GM23338 (cell line): ENCODE measurements around the gene TAF1B. TPM values are rescaled to one million over a fixed set of nuclear protein-coding genes. Genes with fewer than 3 reads are reported as not detected.

Experiments
- ATAC-seq: fragments of 200-7000 bp; cut with Tn5 transposase; 3 replicates; pipeline ENCODE4 v1.9.1; 2020
- DNase-seq: peaks from one replicate; pipeline ENCODE4 v3.0.0-alpha.2; 2015; ENCODE audit warnings: low spot score
- H2AFZ ChIP-seq: fragments of 200-600 bp; sonication (generic); 2 replicates; pipeline ENCODE4 v1.8.0; 2016; ENCODE audit warnings: antibody characterized with exemption, mild to moderate bottlenecking, moderate library complexity
- H3F3A ChIP-seq: fragments of 200-600 bp; sonication (generic); replicated peaks from 2 replicates; pipeline ENCODE4 v1.8.0; 2017; ENCODE audit warnings: antibody characterized with exemption, mixed run types, low read depth
- H3K27ac ChIP-seq: fragments of 200-600 bp; sonication (generic); 2 replicates; pipeline ENCODE4 v1.6.1; 2016; ENCODE audit warnings: low read depth
- H3K27me3 ChIP-seq: fragments of 200-600 bp; sonication (generic); 2 replicates; pipeline ENCODE4 v1.8.0; 2016; ENCODE audit warnings: mild to moderate bottlenecking, mixed run types, moderate library complexity; ENCODE audit not compliant: insufficient read depth
- H3K36me3 ChIP-seq: fragments of 200-600 bp; sonication (generic); 2 replicates; pipeline ENCODE4 v1.8.0; 2016; ENCODE audit warnings: mild to moderate bottlenecking; ENCODE audit not compliant: insufficient read depth
- H3K4me1 ChIP-seq: fragments of 200-600 bp; sonication (generic); 2 replicates; pipeline ENCODE4 v1.8.0; 2016; ENCODE audit warnings: mild to moderate bottlenecking, moderate library complexity; ENCODE audit not compliant: insufficient read depth
- H3K4me2 ChIP-seq: fragments of 200-600 bp; sonication (generic); 2 replicates; pipeline ENCODE4 v1.7.1; 2017; ENCODE audit warnings: mixed run types
- H3K4me3 ChIP-seq: fragments of 200-600 bp; sonication (generic); 2 replicates; pipeline ENCODE4 v1.6.1; 2016; ENCODE audit warnings: mixed run types
- H3K79me2 ChIP-seq: fragments of 200-600 bp; sonication (generic); replicated peaks from 2 replicates; pipeline ENCODE4 v1.8.0; 2017; ENCODE audit warnings: mild to moderate bottlenecking; ENCODE audit not compliant: insufficient read depth
- H3K9me2 ChIP-seq: fragments of 200-600 bp; sonication (generic); 2 replicates; pipeline ENCODE4 v1.8.0; 2017; ENCODE audit not compliant: insufficient read depth
- H4K20me1 ChIP-seq: fragments of 200-600 bp; sonication (generic); replicated peaks from 2 replicates; pipeline ENCODE4 v1.8.0; 2017; ENCODE audit warnings: mild to moderate bottlenecking; ENCODE audit not compliant: insufficient read depth
- H3K27ac Mint-ChIP-seq: 2 replicates; pipeline ENCODE4 v1.8.0; 2020; ENCODE audit warnings: inconsistent platforms, mild to moderate bottlenecking, moderate library complexity, mixed read lengths
- H3K27me3 Mint-ChIP-seq: 3 replicates; pipeline ENCODE4 v1.8.0; 2022; ENCODE audit warnings: low read depth, mild to moderate bottlenecking, moderate library complexity, mixed read lengths, inconsistent platforms; ENCODE audit not compliant: insufficient read depth, poor library complexity
- H3K36me3 Mint-ChIP-seq: 3 replicates; pipeline ENCODE4 v1.8.0; 2021; ENCODE audit warnings: low read depth, mild to moderate bottlenecking, inconsistent platforms, moderate library complexity, mixed read lengths
- H3K4me1 Mint-ChIP-seq: 3 replicates; pipeline ENCODE4 v1.8.0; 2020; ENCODE audit warnings: mild to moderate bottlenecking, inconsistent platforms, mixed read lengths
- H3K4me3 Mint-ChIP-seq: 3 replicates; pipeline ENCODE4 v1.8.0; 2021; ENCODE audit warnings: moderate library complexity, mild to moderate bottlenecking, inconsistent platforms, mixed read lengths
- H3K9me3 Mint-ChIP-seq: 3 replicates; pipeline ENCODE4 v1.8.0; 2020; ENCODE audit warnings: moderate library complexity, mild to moderate bottlenecking, inconsistent platforms, mixed read lengths
- CREB1 ChIP-seq: fragments of 250-450 bp; sonication (Bioruptor Pico); IDR thresholded peaks from 2 replicates; pipeline ENCODE4 v1.5.0; 2020; ENCODE audit warnings: low read depth, mild to moderate bottlenecking, moderate library complexity
- EZH2 ChIP-seq: fragments of 200-600 bp; sonication (generic); IDR thresholded peaks from one replicate; pipeline ENCODE4 v1.8.0; 2017; ENCODE audit warnings: antibody characterized with exemption, mild to moderate bottlenecking, low read depth; ENCODE audit not compliant: unreplicated experiment
- JUNB ChIP-seq: IDR thresholded peaks from one replicate; pipeline ENCODE4 v1.6.1; 2016; ENCODE audit warnings: antibody characterized with exemption; ENCODE audit not compliant: unreplicated experiment
- NANOG ChIP-seq: IDR thresholded peaks from 2 replicates; pipeline ENCODE4 v1.6.1; 2016; ENCODE audit warnings: antibody characterized with exemption, borderline replicate concordance
- POLR2AphosphoS5 ChIP-seq: IDR thresholded peaks from 2 replicates; pipeline ENCODE4 v1.6.1; 2016; ENCODE audit warnings: antibody characterized with exemption, low read depth
- STAT1 ChIP-seq: IDR thresholded peaks from one replicate; pipeline ENCODE4 v1.6.1; 2016; ENCODE audit warnings: antibody characterized with exemption; ENCODE audit not compliant: unreplicated experiment
- ZNF114 ChIP-seq: fragments of 250-450 bp; sonication (Bioruptor Pico); IDR thresholded peaks from 2 replicates; pipeline ENCODE4 v1.5.0; 2020; ENCODE audit warnings: mild to moderate bottlenecking, moderate library complexity
- polyA plus RNA-seq: library from polyadenylated mRNA; unstranded; fragments of >200 nt; fragmentation: Nextera tagmentation; extraction: Ambion mirVana; gene quantifications from 2 replicates; pipeline ENCODE4 v1.2.1, GENCODE V29; 2016
- total RNA-seq: library from RNA; depleted of rRNA; stranded (reverse); fragments of >200 nt; shearing (Covaris generic); gene quantifications from 2 replicates; pipeline ENCODE4 v1.2.3, GENCODE V29; 2014
- TF ChIP-seq, protein P1 (sequence below), 2 experiments: fragments of 200-600 bp in 1 of 2; sonication (generic) in 1 of 2; conservative IDR thresholded peaks; 2 replicates each; pipeline versions ENCODE4 v1.5.1 to v1.6.1; 2016 to 2017; ENCODE audit warnings: antibody characterized with exemption in 2 of 2, low read depth in 2 of 2, mild to moderate bottlenecking in 2 of 2, moderate library complexity in 1 of 2
- TF ChIP-seq, protein P2 (sequence below): IDR thresholded peaks from 2 replicates; pipeline ENCODE4 v1.6.1; 2016; ENCODE audit warnings: antibody characterized with exemption
- TF ChIP-seq, protein P3 (sequence below): IDR thresholded peaks from one replicate; pipeline ENCODE4 v1.6.1; 2018; ENCODE audit warnings: antibody characterized with exemption; ENCODE audit not compliant: unreplicated experiment

The TAF1B gene
- total and polyA plus RNA-seq, 2 experiments from 2014 or later: 22.2 to 28.9 TPM

DNA sequence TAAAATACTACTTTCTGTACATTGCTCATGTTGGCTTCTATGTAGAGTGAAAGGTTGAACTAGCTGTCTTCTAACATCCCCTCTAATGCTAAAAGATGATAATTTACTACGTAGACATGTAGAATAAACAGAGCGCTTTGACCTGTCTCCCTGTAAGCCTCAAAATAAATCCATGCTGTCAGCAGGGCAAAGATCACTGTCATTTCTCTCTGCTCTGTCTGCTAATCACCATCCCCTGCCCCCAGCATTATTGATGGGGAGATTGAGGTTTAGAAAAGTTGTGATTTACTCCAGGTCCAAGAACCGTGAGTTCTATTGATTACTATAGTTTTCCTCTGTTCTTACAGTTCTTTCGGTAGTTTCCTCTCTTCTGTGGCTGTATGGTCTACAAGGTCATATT is 69.2 kb downstream of the TAF1B start:
- H3K4me1 ChIP-seq: no peaks in the 10 kb centered on the region
- TF ChIP-seq POLR2AphosphoS5: no peak
- no peak overlapping the region for H3K4me2 ChIP-seq
- Mint-ChIP-seq H3K9me3 (no peaks in the 10 kb centered on the region), H3K36me3 (no peaks in the 10 kb centered on the region; the same call in 2 of the 3 replicates), H3K4me3 (no peak overlapping the region), H3K27me3 (peaks cover 2% of the 10 kb centered on the region), H3K4me1 (no peaks in the 10 kb centered on the region), H3K27ac (no peak overlapping the region)
- no peak overlapping the region for H3K4me3 ChIP-seq
- DNase-seq (no peak), ATAC-seq (no peak)
- H3K9me2 ChIP-seq: no peaks in the 10 kb centered on the region
- no peak overlapping the region for H3K27ac ChIP-seq
- no peaks in the 10 kb centered on the region; the same call in 1 of the 2 replicates for H3K36me3 ChIP-seq
- H3K79me2 ChIP-seq: no peaks in the 10 kb centered on the region
- H3K27me3 ChIP-seq: no peaks in the 10 kb centered on the region
- no peak overlapping the region for H2AFZ ChIP-seq
- H3F3A ChIP-seq: no peaks in the 10 kb centered on the region
- no peaks in the 10 kb centered on the region for H4K20me1 ChIP-seq

DNA sequence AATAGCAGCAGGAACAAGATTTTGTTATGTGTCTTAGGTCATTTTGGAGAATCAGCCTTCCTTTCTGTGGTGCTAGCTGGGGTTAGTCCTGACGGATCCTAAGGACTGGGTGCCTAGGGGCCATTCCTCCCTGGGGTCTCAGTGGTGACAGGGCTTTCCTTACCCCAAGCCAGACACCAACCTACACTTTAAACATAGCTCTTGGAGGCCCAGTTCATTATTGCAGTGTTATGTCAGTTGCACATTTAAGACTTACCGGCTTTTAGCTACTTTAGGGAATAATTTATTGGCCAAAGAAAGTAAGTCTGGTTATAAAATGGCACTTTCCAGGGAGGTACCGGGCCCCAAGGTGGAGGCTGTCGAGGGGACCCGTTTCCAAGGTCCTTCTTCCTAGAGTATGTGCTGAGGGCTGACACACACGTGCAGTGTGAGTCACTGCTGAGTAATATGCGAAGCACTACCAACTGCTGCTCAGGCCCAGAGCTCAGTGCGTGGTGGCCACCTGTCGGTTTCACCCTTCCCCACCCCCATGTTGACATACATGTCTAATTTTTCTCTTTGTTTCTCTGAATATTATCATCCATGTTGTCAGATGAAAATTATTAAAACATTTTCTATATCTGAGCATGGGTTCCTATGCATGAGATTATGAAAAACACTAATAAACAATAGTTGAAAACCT is 71.3 kb downstream of the TAF1B start:
- no peaks in the 10 kb centered on the region for H3K4me1 Mint-ChIP-seq
- Histone ChIP-seq H4K20me1 (no peaks in the 10 kb centered on the region), H3K4me2 (no peak overlapping the region), H2AFZ (no peak overlapping the region), H3K4me1 (no peaks in the 10 kb centered on the region), H3K79me2 (no peaks in the 10 kb centered on the region), H3K4me3 (no peak overlapping the region), H3K27ac (no peak overlapping the region), H3K36me3 (no peaks in the 10 kb centered on the region; the same call in 1 of the 2 replicates), H3K27me3 (no peaks in the 10 kb centered on the region), H3K9me2 (no peaks in the 10 kb centered on the region), H3F3A (no peaks in the 10 kb centered on the region)
- no peak for ATAC-seq
- TF ChIP-seq NANOG (no peak), STAT1 (no peak)
- TF ChIP-seq, protein P1, sequence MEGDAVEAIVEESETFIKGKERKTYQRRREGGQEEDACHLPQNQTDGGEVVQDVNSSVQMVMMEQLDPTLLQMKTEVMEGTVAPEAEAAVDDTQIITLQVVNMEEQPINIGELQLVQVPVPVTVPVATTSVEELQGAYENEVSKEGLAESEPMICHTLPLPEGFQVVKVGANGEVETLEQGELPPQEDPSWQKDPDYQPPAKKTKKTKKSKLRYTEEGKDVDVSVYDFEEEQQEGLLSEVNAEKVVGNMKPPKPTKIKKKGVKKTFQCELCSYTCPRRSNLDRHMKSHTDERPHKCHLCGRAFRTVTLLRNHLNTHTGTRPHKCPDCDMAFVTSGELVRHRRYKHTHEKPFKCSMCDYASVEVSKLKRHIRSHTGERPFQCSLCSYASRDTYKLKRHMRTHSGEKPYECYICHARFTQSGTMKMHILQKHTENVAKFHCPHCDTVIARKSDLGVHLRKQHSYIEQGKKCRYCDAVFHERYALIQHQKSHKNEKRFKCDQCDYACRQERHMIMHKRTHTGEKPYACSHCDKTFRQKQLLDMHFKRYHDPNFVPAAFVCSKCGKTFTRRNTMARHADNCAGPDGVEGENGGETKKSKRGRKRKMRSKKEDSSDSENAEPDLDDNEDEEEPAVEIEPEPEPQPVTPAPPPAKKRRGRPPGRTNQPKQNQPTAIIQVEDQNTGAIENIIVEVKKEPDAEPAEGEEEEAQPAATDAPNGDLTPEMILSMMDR (conservative IDR thresholded peaks at IDR 0.05; ENCODE audit: low read depth in 2 of 2): no peak
- H3K4me3 Mint-ChIP-seq: no peak overlapping the region
- H3K27me3 Mint-ChIP-seq: peaks cover 2% of the 10 kb centered on the region
- H3K9me3 Mint-ChIP-seq: no peaks in the 10 kb centered on the region
- H3K27ac Mint-ChIP-seq: 0 out of 2 replicates have a peak overlapping the region, but pooled peaks have one; percentile 50
- DNase-seq: no peak
- peaks cover 2% of the 10 kb centered on the region; the same call in 1 of the 3 replicates for H3K36me3 Mint-ChIP-seq

DNA sequence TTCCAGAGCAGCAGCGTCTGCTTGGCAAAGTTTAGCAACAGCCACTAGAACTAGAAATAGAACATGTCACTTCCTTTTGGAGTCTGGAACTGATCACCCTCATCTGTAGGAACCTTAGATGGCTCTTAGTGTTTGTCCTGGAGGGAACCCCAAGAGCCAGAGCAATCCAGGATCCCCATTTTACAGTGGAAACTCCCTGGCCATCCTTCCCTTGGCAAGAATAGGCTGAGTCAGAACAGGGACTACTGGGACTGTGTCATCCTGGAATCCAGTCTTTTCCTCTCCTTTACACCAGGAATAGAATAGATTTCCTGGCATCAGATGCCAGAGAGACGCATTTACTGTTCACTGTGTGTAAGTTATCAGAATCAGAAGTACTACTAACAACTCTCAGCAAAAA is 75.0 kb downstream of the TAF1B start:
- Histone ChIP-seq H3K4me1 (no peaks in the 10 kb centered on the region), H4K20me1 (no peaks in the 10 kb centered on the region), H3K27ac (no peak overlapping the region), H3K4me3 (no peak overlapping the region), H3K36me3 (no peaks in the 10 kb centered on the region; the same call in 1 of the 2 replicates), H3F3A (no peaks in the 10 kb centered on the region), H3K79me2 (no peaks in the 10 kb centered on the region), H3K4me2 (no peak overlapping the region), H2AFZ (no peak overlapping the region), H3K27me3 (no peaks in the 10 kb centered on the region), H3K9me2 (no peaks in the 10 kb centered on the region)
- Mint-ChIP-seq H3K36me3 (peaks cover 5% of the 10 kb centered on the region; the same call in 1 of the 3 replicates), H3K4me3 (no peak overlapping the region), H3K27me3 (peaks cover 2% of the 10 kb centered on the region), H3K27ac (no peak overlapping the region), H3K9me3 (no peaks in the 10 kb centered on the region), H3K4me1 (no peaks in the 10 kb centered on the region)
- DNase-seq (no peak), ATAC-seq (no peak)
- TF ChIP-seq EZH2 (no peak), ZNF114 (CRISPR knock-in tag) (no peak), NANOG (no peak), CREB1 (CRISPR knock-in tag) (no peak), POLR2AphosphoS5 (no peak), JUNB (no peak), STAT1 (no peak)
- TF ChIP-seq, protein P2, sequence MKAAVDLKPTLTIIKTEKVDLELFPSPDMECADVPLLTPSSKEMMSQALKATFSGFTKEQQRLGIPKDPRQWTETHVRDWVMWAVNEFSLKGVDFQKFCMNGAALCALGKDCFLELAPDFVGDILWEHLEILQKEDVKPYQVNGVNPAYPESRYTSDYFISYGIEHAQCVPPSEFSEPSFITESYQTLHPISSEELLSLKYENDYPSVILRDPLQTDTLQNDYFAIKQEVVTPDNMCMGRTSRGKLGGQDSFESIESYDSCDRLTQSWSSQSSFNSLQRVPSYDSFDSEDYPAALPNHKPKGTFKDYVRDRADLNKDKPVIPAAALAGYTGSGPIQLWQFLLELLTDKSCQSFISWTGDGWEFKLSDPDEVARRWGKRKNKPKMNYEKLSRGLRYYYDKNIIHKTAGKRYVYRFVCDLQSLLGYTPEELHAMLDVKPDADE: no peak
- TF ChIP-seq, protein P1 (conservative IDR thresholded peaks at IDR 0.05; ENCODE audit: low read depth in 2 of 2): no peak
- TF ChIP-seq, protein P3, sequence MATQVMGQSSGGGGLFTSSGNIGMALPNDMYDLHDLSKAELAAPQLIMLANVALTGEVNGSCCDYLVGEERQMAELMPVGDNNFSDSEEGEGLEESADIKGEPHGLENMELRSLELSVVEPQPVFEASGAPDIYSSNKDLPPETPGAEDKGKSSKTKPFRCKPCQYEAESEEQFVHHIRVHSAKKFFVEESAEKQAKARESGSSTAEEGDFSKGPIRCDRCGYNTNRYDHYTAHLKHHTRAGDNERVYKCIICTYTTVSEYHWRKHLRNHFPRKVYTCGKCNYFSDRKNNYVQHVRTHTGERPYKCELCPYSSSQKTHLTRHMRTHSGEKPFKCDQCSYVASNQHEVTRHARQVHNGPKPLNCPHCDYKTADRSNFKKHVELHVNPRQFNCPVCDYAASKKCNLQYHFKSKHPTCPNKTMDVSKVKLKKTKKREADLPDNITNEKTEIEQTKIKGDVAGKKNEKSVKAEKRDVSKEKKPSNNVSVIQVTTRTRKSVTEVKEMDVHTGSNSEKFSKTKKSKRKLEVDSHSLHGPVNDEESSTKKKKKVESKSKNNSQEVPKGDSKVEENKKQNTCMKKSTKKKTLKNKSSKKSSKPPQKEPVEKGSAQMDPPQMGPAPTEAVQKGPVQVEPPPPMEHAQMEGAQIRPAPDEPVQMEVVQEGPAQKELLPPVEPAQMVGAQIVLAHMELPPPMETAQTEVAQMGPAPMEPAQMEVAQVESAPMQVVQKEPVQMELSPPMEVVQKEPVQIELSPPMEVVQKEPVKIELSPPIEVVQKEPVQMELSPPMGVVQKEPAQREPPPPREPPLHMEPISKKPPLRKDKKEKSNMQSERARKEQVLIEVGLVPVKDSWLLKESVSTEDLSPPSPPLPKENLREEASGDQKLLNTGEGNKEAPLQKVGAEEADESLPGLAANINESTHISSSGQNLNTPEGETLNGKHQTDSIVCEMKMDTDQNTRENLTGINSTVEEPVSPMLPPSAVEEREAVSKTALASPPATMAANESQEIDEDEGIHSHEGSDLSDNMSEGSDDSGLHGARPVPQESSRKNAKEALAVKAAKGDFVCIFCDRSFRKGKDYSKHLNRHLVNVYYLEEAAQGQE: no peak
